UCSD-AML1 (cell line): Measurements from ENCODE around the gene CHPF2.

Source experiments
- DNase-seq: peaks from one replicate; lab custom pipeline; 2025; ENCODE audit not compliant: unreplicated experiment; lab: John Stamatoyannopoulos, UW

The CHPF2 gene

DNA sequence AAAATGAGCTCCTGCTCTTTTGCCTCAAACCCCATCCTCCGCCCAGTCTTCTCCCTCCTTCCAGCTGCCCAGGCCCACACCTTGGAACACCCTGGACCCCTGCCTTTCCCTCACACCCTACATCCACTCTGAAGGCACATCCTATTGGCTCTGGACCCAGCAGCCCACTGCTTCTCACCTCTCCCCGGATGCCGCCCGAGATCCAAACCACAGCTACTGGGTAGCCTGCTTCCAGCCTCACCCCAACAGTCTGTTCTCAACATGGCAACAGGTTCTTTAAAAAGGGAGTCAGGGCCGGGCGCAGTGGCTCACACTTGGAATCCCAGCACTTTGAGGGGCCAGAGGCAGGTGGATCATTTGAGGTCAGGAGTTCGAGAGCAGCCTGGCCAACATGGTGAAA, 25.7 kb downstream of the CHPF2 start:
- DNase-seq: no peak

DNA sequence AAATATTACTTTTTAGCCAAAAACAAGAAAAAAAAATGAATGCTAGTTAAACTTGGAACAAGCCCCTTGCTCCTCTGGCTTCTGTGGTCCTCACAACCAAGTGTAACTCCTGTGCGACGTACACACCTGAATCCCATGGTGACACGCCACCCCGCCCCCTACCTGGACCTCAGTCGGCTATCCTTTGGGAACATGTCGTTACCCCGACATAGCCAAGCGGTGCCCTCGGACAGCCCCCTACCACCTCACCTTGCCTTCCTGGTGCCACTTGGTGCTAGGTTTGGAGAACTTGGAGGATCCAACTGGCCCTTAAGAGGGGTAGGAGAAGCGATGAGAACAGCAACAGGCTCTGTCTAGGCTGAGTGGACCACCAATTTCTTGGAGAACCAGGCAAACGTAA, 28.2 kb downstream of the CHPF2 start:
- DNase-seq: no peak

DNA sequence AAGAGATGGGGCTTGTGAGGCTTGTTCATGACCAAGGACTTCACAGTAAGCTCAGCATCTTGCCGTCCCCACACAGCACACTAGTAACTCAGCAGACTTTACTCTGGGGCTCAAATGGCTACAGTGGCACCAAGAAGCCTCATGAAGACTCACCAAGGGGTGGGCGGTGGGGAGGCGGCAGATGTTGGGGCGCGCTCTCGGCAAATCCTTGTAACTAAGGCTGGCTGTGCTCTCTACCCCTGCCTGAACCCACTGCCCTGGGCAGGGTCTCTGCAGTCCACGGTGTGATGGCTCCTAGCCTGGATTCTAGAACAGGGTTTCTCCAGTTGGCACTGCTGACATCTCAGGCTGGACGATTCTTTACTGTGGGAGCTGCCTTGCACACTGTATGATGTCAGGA, 28.6 kb downstream of the CHPF2 start:
- no peak for DNase-seq

DNA sequence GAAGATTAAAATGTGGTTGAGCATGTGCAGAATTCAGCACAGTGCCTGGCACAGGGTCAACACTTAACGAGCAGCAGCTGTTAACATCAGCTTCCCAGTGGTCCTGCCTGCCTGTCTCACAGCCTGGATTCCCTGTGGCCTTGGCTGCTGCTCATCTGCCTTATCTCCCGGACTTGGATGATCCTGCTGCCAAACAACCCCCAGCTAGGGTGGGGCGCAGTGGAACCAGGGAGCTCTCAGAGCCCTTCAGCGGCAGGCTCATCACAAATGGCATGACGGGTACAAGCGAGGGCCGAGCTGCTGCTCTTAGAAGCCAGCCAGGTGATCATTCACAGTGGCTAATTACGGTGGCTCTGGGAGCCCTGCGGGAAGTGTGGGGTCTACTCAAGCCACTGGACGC, 29.2 kb downstream of the CHPF2 start:
- no peak for DNase-seq

DNA sequence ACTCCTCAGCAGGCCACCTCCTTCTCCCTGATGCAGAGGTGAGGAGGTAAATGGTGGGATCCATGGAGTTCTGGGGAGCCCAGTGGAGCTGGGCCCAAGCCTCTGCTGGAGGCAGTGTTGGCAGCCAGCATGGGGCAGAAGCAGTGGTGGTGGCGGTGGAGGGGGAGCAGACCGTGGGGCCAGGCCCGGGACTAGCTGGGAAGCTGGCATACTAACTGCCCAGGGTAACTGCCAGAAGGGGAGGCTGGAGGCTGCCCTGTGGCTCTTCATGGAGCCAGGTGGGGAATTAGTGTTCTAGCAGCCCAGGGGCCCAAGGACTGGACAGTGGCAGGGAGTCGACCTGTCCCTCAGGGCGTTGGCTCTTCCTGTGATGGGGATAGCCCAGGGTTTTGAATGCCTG, 32.3 kb downstream of the CHPF2 start:
- DNase-seq: no peak

DNA sequence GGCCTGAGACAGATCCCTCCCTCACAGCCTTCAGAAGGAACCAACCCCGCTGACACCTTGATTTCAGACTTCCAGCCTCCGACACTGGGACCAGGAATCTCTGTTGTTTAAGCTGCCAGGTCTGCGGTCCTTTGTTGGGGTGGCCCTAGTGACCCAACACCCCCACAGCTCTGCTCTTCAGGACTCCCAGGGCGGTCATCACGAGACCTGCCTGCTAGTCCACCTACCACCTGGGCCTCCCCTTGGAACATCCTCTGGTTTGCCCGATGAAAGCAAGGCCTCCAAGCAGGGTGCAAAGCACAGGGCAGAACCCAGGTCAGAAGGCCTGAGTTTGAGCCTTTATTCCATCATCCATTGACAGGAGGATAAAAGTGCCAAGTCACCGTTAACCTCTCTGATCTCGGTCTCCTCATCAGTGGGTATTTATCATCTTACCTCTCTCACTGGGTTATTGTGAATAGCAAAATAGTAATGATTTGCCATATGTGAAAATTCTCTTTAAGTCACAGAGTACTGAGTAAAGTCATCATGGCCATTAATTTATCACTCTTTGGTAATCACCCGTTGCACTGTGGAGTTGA, 33.2 kb downstream of the CHPF2 start:
- no peak for DNase-seq

DNA sequence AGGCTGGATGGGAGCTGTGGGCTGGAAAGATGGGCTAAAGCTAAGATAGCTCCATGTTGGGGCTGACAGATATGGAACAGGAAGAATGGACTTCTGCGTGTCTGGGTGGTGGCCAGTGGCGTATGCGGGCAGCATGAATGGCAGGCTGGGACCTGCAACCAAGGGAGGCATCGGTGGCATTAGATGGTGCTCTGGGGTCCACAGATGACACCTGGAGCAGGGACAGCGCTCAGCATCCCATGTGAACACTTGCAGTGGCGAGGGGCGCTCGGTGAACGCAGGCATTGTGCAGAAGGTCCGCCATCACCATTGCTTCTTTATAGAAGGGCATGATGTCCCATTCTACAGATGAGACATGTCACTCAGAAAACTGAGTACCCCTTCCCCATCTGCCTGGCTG, 37.2 kb downstream of the CHPF2 start:
- no peak for DNase-seq

DNA sequence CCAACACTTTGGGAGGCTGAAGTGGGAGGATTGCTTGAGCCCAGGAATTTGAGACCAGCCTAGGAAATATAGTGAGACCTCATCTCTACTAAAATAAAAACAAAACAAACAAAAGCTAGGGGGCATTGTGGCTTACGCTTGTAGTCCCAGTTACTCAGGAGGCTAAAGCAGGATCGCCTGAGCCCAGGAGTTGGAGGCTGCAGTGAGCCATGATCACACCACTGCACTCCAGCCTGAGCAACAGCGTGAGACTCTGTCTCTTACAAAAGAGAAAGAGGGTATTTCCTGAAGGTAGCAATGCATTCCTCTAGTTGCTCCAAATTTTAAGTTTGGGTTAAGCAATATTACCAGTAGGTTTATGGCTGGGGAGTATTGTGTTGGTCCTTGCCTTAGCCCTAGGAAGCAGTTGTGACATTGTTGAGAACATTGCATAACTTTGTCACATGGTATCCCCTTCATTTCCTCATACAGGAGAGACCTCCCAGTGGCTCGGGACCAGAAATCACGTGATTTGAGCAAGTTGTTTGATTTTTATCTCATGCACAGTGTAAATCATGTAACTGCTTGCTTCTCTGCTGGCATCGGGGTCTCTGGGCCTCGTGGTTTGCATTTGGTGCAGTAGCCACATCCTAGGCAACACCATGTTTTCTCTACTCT, 39.5 kb downstream of the CHPF2 start:
- DNase-seq: no peak

DNA sequence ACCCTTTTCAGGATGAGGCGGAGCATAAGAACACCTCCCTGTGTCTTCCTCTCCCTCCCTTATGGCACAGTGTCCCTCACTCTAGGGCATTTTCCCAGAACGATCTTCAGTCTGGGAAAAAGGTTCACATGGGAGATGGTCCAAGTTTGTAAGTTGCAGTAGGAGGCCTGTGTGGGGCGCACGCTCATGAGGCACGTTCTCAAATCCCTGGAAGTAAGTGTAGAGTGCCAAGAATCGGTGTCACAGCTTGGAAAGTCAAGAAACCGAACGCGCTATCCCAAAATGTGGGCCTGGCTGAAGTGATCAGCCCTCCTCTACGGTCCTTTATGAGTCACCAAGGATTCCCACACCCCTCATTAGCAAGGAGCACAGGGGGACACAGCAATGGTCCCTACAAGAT, 40.1 kb downstream of the CHPF2 start:
- DNase-seq: no peak

DNA sequence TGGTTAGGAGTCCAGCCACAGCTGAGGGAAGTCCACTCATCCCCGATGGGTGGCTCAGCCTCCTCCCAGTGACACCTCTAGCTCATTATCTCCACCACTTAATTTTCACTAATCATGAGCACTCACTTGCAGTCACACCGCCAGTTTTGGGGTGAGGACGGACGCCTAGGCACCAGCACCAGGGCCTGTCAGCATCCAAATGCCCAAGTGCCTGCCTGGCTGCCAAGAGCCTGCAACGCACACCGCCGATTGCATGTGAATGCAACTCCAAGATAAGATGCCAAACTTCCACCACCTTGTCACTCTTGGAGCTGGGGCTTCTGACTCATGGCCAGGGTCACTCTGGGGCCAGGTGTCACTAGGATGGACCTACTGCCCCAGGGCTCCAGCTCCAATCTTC, 40.6 kb downstream of the CHPF2 start:
- DNase-seq: no peak

DNA sequence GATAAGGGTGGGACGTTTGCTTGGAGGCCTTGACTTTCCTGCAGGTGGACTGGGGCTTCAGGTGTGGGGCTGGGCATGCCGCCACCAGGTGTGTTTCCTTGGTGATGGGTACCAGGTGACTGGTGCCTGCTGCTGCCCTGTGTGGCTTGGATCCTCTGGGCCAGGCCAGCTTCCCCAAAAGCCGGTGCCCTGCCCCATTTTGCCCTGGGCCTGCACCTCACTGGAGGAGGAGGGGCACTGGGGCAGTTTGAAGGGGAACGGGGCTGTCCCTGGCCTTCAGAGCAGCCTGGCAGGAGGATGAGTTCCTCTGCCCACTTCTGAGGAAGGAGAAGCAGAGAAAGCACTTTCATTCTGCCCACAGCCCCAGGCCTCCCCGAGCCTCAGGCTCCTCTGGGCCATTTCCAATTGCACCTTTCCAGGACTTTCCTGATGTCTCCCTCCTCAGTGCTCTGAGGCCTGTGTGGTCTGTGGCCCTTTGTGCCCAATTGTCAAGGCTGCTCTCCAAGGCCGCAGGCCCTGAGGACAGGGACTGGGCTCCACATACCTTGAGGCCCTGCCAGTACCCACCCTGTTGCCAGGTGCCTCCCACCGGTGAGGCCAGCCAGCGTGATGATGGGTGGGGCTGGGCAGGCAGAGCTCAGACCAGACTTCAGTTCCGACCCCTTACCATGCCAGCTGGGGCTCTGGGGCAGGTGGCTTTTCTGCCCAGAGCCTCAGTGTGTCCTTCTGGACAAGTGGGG, 41.5 kb downstream of the CHPF2 start:
- DNase-seq: no peak

DNA sequence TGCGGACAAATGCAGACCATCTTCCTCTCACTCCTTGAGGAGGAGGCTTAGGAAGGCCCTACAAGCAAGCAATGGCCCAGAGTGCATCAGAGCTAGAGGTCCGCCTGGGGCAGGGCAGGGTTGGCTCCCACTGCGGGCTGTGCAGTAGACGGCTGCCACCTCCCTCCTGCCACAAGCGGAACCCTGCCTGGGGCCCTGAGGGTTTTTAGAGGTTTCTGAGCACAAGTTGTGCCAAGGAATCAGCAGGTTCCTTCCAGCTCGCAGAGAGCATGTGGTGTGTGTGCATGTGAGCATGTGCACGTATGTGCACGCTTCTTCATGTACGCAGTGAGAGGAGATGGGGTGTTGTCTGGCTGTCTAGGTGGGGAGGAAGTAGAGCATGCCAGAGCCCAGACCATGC, 42.1 kb downstream of the CHPF2 start:
- no peak for DNase-seq

DNA sequence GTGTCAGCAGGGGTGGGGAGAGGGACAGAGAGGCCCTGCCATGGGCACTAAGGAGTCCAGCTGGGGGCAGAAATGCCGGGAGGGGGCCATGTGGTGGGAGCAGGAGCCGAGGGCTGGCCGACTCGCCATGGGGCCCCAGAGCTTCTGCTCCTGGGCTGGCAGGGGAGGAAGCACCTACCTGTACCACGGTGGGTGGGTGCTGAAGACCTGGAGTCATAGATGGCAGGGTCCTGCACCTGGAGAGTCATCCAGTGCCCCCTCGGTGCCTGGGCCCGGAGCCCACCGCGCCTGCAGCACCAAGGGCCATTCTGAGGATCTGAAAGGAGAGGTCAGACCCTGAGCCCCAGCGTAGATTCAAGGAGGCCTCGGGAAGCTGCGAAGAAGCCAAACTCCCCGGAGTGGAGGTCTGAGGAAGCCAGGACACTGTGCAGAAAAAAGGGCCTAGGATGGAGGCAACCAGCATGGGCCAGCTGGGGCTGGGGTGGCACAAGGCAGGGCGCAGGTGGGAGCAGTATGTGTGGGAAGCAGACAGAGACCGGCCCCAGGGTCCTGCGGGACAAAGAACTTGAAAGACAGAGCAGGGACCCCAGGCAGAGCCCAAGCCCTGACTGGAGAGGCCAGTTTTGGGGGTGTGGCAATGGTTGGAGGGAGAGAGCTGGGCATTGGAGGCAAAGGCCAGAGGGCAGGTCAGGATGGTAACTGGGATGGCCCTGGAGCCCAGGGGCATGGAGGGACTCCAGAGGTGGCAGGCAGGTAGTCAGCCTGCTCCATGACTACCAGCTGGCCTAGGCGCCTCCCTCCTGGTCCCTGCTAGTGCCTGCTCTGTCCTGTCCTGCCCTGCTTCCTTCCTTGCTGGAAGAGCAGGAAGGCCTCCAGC, 42.9 kb downstream of the CHPF2 start:
- no peak for DNase-seq

DNA sequence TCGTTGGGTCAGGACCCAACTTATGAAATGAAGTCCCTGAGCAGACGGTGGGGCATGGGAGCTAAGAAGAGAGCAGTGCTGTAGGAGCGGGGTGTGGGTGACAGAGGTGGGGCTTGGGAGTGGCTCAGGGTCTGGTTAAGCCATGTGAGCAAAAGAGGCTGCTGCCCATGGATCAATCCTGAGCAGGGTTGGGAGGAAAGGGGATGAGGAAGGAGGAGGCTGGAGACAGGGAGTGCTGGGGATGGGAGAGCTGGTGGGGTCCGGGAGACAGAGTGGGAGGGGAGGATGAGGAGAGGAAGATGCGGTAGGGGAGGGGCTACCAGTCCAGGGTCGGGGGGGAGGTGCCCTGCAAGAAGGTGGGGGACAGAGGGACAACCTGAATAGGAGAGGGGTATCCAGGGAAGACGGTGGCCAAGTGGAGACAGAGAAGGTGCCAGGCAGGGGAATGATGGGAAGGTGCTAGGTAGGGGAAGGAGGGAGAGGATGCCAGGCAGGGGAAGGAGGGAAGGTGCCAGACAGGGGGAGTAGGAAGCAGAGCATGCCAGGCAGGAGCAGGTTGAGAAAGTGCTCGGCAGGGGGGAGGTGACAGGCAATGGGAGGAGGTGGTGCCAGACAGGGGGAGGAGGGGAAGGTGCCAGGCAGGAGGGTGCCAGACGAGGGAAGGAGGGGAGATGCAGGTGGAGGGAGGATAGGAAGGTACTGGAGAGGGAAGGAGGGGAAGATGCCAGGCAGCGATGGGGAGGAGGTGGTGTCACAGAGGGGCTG, 43.7 kb downstream of the CHPF2 start:
- no peak for DNase-seq

DNA sequence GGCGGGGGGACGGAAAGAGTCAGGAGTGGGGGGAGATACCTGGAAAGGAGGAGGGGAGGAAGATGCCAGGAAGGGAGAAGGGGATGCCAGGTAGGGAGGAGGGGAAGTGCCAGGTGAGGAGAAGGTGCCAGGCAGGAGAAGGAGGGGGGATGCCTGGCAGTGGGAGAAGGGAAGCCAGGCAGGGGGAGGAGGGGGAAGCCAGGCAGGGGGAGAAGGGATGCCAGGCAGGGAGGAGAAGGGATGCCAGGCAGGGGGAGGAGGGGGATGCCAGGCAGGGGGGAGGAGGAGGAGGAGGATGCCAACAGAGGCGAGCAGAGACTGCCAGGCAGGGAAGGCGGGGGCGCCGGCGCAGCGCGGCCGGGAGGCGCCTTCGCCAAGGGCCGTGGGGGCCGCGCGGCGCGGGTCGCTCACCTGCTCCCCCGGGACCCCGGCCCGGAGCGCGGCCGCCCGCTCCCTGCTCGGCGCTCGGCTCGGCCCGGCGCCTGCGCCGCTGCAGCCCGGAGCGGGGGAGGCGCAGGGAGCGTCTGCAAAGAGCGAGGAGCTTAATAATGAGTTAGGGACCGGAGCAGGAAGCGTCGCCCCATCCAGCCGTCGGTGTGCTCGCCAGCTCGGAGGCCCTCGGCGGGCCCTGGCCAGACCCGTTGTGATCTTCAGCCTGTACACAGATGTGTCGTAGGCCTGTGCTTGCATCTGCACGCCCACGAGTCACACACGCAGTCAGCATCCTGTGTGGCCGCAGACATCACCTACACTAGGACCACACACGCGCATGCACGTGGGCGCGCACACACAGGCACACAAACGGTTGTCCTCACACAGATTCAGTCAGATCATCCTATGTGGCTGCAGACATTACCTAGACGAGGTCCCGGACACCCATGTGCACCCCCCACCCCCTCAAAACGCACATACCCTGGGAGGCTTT, 44.6 kb downstream of the CHPF2 start:
- peak; percentile 23 for DNase-seq

DNA sequence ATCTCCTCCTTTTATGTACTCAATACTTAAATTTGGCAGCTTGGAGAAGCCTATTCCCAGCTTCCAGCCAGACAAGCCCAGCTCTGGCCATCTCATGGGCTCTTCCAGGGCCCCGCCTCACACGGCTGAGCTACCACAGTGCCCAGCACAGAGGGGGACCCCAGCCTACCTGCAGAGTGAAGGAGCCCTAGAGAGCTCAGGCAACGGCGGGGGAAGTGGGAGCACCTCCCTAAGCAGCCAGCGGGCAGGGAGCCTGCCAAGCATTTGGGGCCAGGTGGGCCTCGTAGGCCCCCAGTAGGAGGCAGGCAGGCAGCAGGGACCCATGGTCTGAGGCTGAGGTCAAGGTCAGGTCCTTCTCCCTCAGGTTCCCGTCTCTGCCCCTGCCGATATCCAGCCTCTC, 45.3 kb downstream of the CHPF2 start:
- no peak for DNase-seq

DNA sequence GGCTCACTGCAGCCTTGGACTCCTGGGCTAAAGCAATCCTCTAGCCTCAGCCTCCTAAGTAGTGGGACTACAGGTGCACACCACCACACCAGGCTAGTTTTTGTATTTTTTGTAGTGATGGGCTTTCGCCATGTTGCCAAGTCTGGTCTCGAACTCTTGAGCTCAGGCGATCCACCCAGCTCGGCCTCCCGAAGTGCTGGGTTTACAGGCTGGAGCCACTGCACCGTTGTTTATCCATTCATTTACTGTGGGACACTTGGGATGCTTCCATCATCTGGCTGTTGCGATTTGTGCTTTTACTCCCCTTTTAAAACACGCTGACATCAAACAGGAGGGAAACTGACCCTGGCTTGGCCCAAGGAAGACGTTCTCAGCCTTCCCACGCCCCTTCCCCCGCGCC, 46.7 kb downstream of the CHPF2 start:
- no peak for DNase-seq

DNA sequence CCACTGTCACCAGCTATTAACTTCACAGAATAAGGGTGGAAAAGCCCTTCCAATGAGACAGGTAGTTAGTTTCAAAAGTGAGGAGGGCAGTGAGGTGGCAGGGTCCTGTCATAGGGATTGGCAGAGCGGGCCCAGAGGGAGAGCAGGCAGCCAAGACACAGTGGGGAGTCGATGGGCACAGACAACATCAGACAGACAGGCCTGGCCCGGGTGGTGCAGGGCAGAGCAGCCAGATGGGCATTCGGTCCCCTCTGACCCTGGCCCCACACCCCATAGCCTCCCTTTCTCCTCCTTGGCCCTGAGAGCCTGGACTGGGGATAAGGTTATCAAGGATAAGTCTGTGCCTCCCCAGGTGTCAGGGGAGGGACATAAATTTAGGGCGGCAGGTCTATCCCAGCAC, 47.6 kb downstream of the CHPF2 start:
- no peak for DNase-seq

DNA sequence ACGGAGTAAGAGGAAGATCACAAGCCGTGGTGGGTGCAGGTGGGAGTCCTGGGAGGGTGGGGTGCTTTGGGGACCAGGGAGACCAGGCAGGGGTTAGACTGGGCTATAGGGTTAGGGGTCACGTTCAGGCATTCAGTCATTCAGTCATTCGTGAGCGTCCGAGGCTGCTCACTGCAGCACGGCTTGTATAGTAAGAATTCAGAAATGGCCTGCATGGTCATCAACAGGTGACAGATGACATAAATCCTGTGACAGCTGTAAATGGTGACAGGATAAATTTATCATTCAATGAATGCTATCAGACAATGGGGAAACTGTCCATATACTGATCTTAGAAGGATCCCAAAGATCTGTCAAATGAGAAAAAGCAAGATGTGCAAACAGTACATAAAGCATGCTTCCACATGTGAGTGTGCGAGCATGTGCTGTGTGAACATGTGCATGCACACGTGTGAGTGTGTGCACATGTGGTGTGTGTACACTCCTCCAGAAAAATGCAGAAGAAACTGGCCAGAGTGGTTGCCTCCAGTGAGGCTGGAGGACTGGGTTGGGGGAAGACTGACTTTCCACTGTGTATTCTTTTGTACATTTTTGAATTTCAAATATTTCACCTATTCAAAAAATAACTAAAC, 48.2 kb downstream of the CHPF2 start:
- no peak for DNase-seq
